Fibroblast of upper back skin (primary cell): ENCODE data around the gene CCDC158.
"Not testable (repeated sequence)": the region's sequence is repeated elsewhere in the genome, so short reads cannot be mapped to it uniquely, and the experiment has no call there.

Source experiments
- DNase-seq: peaks from one replicate; pipeline ENCODE4 v3.0.0-alpha.2; 2013

CCDC158 gene

DNA sequence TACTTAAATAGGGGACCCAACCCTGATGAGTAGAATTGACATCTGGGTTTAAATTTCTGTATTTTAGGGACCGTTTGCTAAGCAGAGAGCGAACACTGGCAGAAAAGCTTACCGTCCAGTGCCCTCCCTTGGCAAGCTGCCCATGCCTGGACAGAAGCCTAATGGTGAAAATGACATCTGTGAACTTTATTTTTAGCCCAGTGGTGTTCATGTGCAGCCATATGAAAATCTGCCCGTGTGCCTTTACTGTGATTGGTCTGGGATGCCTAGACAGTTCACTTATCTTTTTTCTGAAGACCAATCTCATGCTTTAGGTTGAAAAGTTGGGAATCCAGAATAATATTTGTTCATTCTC, 113.3 kb downstream of the CCDC158 start:
- DNase-seq: no peak

GRCh38 chr4:76306882-76307659, 113.9 kb downstream of the CCDC158 start:
- peak; percentile 34 for DNase-seq

DNA sequence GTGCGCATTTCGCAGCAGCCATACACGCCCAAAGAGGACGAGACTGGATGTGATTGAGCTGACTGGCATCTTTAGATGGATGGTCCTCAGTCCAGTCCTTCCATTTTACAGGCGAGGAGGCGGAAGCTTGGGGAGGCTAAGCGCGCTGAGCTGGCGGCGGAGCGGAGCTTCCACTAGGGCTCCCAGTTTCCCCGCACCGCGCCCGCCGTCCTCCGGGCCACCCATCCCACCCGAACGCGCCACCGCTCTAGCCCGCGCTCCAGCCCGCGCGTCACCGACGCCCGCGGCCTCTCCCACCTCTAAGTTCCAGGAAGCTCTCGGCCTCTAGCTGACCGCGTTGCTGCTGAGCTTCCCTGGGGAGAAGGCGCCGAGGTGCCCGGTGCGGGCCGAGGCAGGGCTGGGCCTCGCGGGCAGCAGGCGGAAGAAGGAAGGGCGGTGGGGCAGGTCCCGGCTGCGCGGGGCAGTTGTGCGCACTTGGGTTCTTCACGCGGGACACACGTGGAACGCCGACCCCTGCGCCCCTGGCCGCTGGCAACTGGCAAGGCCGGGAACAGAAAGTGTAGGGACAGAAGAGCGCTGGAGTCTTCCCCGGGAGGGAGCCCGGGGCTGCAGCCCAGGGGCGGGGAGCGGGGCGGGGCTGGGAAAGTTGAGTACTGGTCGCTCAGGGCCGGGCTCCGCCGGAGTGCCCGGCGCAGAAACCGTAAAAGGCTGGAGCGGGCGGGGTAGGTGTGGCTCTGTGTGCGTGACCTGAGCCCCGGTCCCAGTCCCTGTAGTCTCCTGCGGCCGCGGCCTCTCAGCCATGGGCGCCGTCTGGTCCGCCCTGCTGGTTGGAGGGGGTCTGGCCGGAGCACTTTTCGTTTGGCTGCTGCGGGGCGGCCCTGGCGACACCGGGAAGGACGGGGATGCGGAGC, 114.7 kb downstream of the CCDC158 start, which contains the start of gene STBD1:
STBD1 (plus strand) TSS at position 763 of the 911 bp plus-strand sequence; CDS start at position 800, 37 bp downstream.
- peak; percentile 56 for DNase-seq

GRCh38 chr4:76305033-76305687, 115.8 kb downstream of the CCDC158 start:
- DNase-seq: no peak

DNA sequence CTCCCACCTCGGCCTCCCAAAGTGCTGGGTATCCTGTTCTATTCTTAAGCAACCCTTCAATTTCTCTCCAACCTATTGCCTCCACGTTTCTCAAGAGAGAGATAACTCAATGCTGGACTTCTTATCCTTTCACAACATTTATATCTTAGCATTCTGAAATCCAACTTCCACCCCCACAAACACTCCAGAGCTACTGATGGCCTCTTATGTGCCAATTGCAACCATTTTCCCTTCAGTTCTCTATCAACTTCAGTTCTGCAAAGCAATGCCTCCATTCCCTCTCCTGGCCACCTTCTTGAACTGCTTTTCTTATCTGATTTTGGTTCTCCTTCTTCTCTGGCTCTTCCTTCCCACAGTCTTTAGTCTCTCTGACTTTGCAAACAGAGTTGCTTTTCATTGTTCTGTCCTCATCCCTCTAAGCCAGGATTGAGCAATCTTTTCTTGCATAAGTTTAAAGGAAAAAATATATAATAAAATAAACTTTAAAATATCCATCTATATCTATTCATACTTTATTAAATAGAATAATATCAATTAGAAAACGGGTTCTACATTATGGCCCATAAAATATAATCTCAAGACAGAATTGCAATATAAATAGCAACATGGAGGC, 118.0 kb downstream of the CCDC158 start:
- no peak for DNase-seq

DNA sequence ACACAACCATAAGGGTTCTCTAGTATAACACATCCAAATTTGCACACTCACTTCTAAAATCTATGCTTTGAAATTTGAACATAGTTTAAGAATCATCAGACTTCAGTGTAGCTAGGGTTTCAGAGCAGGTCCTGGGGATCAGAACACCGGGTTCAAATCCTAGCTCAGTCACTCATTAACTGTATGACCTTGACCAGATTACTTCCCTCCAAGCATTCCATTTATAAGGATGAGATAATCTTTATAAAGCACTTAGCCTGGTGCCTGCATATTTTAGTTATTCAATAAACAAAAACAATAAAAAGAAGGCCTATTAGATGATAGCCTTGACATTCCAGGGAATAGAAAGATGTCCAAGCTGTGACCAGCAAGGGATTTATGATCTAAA, 119.2 kb downstream of the CCDC158 start:
- no peak for DNase-seq

DNA sequence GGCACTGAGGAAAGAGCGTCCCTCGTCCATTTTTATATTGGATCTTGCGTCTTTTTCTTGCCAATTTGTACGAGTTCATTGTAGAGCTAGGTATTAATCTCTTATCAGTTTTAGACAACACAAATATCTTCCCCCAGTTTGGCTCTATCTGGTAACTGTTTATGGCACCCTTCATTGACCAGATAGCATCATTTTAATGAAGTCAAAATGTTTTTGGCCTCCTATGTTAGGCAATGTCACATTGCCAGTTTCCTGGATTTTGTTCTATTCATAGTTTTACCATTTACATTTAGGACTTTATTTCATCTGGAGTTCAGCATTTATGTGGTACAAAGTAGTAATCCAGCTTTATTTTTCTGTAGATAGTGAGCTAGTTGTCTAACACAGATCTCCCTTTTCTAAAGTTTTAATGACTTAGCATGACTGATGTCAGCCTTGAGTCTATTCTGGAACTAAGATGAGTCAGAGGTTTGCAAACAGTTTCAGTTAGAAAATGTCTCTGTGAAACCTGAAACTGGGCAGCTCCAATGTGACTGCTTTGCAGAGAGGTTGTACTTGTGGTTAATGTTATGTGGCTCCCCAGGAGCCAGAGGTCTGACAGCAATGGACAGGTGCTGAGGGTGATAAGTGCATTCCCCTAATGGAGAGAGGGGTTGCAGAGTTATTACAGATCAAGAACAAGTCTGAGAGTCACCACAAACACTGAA, 119.7 kb downstream of the CCDC158 start:
- peak; percentile 75 for DNase-seq

GRCh38 chr4:76300012-76300411, 120.9 kb downstream of the CCDC158 start:
- no peak for DNase-seq

- DNase-seq: no peak
Observed at GRCh38 chr4:76298227-76298626, 122.7 kb downstream of the CCDC158 start.

DNA sequence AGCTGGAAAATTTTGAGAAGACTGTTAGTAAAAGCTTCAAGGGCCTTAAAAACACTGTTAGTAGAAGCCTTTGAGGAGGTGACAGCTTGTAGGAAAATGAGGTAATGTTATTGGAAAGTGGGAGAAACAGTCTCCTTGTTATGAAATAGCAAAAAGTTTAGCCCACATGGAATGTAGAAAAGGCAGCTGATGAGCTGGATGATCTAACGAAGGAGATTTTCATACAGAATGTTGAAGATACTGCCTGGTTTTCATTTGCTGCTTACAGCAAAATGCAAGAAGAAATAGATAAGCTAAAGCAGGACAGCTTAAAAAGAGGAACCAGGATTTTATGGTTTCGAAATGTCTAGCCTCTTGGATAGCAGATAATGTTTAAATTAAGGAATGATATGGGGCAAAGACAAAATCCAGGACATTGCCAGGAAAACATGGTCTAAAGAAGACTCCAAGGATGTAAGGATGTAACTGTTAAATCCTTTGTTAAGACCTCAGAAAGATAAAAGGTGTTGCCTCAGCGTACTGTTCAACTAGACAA, 124.6 kb downstream of the CCDC158 start:
- DNase-seq: no peak

- no peak for DNase-seq
Observed at GRCh38 chr4:76293772-76294171, 127.2 kb downstream of the CCDC158 start.

DNA sequence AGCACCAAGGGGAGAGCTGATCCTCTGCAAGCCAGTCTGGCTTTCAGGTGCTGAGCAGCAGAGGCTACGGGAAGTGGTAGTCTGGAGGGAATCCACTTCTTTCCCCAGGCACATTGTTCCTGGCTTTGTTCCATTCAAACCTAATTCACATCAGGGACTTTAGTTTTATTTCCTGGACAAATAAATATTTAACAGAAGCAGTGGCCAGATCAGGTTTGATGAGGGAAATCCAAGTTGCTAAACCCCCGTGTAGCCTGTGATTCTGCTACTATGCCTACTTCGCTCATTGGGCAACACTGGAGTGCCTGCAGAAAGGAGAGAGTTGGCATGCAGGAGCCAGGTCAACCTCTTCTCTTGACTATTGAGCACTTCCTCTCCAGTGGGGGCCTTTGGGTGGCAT, 128.2 kb downstream of the CCDC158 start:
- no peak for DNase-seq

DNA sequence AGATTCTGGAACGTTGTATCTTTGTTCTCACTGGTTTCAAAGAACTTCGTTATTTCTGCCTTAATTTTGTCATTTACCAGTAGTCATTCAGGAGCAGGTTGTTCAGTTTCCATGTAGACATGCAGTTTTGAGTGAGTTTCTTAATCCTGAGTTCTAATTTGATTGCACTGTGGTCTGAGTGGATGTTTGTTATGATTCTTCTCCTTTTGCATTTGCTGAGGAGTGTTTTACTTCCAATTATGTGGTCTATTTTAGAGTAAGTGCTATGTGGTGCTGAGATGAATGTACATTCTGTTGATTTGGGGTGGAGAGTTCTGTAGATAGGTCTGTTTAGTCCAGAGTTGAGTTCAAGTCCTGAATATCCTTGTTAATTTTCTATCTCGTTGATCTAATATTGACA, 133.1 kb downstream of the CCDC158 start:
- DNase-seq: not testable (repeated sequence)

GRCh38 chr4:76283900-76284299, 137.0 kb downstream of the CCDC158 start:
- no peak for DNase-seq

GRCh38 chr4:76282941-76283689, 137.8 kb downstream of the CCDC158 start:
- no peak for DNase-seq

GRCh38 chr4:76281594-76281993, 139.3 kb downstream of the CCDC158 start:
- DNase-seq: not testable (repeated sequence)

DNA sequence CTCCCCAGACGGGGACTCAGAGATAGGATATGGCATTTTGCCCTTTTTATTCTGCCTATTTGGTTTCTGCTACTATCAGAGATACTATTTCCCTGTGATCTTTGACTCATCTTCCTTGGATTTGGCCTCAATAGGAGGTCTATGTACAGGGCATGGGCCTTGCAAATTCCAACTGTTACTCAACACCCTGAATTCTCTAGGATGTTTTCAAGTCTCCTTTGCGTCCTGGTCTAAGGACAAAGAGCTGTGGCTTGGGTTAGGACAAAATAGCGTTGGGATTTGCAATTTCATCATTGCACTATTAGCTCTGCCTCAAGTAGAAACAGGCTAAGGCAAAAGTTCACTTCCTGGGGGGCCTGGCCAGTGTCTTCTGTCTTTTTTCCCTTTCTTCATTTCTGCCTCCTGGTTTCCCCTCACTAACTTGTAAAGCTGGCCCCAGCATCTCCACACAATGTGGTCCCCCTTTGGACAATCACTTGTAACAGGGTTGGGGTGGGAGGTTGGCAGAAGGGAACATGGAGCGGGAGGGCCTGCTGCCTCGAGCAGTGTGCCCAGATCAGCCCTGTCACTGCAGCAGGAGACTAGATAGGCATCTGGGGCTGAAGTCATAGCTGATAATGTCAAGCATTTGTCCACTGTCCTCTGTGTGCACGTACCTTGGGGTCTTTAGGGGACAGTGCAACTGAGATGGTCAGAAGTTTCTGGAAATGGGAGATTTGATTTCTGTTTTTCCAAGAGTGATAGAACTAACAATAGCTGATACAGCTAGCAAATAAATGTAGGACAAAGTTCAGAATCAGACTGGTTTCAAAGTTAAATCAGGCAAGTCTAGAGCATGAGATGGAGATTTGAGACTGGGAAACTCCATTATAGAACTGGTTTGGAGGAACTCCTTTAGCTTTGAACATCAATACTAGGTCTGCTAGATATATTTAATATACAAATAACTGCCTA, 140.2 kb downstream of the CCDC158 start:
- no peak for DNase-seq

- no peak for DNase-seq
Observed at GRCh38 chr4:76279462-76279861, 141.5 kb downstream of the CCDC158 start.

- no peak for DNase-seq
Observed at GRCh38 chr4:76278583-76278982, 142.4 kb downstream of the CCDC158 start.

DNA sequence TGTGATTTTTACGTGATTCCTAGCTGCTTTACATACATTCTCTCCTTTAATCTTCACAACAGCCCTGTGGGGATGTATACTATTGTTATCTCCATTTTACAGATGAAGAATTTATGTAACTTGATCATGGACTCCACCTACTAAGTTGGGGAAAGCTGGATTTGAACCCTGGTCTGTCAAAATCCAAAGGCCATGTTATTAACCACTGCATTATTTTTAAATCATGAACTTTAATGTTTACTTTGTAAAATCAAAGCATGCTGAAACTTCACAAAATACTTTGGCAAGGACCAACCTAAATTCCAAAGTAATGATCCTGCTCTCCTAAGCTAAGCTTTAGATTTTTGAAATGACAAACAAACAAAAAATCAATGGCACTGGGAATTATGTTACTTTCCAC, 143.3 kb downstream of the CCDC158 start:
- no peak for DNase-seq
